Body of pancreas (tissue), 4 donors: ENCODE measurements around the gene MACROH2A2.
"Not testable (repeated sequence)": the region's sequence is repeated elsewhere in the genome, so short reads cannot be mapped to it uniquely, and the experiment has no call there.

Source experiments
- POLR2A ChIP-seq, 3 donors: fragments of 450-650 bp; IDR thresholded peaks; one replicate each; pipeline ENCODE4 v1.6.1; 2016; ENCODE audit warnings: antibody characterized with exemption in 3 of 3, mild to moderate bottlenecking in 2 of 3
- TF ChIP-seq, protein P1 (sequence below), 7 experiments: fragments of 450-650 bp in 4 of 7; fragments of 200-600 bp in 3 of 7; sonication (generic) in 3 of 7; IDR thresholded peaks; one replicate each; pipeline ENCODE4 v1.5.1; 2016 to 2019; ENCODE audit warnings: antibody characterized with exemption in 7 of 7

DNA sequence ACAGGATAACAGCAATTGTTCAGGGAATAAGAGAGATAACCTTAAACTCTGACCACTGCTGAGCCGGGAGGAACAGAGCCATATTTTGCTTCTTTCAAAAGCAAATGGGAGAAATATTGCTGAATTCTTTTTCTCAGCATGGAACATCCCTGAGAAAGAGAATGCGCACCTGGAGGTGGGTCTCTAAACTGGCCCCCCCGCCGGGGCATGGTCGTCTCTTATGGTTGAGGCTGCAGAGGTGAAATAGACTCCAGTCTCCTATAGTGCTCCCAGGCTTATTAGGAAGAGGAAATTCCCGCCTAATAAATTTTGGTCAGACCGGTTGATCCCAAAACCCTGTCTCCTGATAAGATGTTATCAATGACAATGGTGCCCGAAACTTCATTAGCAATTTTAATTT is 10.9 kb upstream of the MACROH2A2 start:
- TF ChIP-seq, protein P1, sequence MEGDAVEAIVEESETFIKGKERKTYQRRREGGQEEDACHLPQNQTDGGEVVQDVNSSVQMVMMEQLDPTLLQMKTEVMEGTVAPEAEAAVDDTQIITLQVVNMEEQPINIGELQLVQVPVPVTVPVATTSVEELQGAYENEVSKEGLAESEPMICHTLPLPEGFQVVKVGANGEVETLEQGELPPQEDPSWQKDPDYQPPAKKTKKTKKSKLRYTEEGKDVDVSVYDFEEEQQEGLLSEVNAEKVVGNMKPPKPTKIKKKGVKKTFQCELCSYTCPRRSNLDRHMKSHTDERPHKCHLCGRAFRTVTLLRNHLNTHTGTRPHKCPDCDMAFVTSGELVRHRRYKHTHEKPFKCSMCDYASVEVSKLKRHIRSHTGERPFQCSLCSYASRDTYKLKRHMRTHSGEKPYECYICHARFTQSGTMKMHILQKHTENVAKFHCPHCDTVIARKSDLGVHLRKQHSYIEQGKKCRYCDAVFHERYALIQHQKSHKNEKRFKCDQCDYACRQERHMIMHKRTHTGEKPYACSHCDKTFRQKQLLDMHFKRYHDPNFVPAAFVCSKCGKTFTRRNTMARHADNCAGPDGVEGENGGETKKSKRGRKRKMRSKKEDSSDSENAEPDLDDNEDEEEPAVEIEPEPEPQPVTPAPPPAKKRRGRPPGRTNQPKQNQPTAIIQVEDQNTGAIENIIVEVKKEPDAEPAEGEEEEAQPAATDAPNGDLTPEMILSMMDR (IDR thresholded peaks at IDR 0.05) = not testable (repeated sequence)
- TF ChIP-seq POLR2A (IDR thresholded peaks at IDR 0.05) = not testable (repeated sequence)
